DLD1 (cell line): ENCODE results near the gene CA11.
"Not testable (repeated sequence)": the region's sequence is repeated elsewhere in the genome, so short reads cannot be mapped to it uniquely, and the experiment has no call there.

ENCODE experiments used
- in situ Hi-C: cut with HindIII; loops from 2 replicates; pipeline ENCODE4 v1.10.0; 2017; ENCODE audit warnings: low sequenced_read_pairs

The CA11 gene

GRCh38 chr19:48644839-48645619, 958 bp downstream of the CA11 start:
- in situ Hi-C loops, result no loop called here

GRCh38 chr19:48644355-48644754, 1.6 kb downstream of the CA11 start:
- in situ Hi-C loops, result no loop called here

GRCh38 chr19:48642862-48643261, 3.1 kb downstream of the CA11 start:
- in situ Hi-C loops, result no loop called here

GRCh38 chr19:48641850-48642249, 4.1 kb downstream of the CA11 start:
- in situ Hi-C loops, result no loop called here

GRCh38 chr19:48639483-48640375, 6.3 kb downstream of the CA11 start:
- in situ Hi-C loops, result no loop called here

- in situ Hi-C loops, result no loop called here
Observed at GRCh38 chr19:48638831-48639381, 7.1 kb downstream of the CA11 start.

- in situ Hi-C loops, result no loop called here
Observed at GRCh38 chr19:48637948-48638830, 7.8 kb downstream of the CA11 start.

- in situ Hi-C loops, result no loop called here
Observed at GRCh38 chr19:48637449-48637947, 8.5 kb downstream of the CA11 start.

- in situ Hi-C loops, result no loop called here
Observed at GRCh38 chr19:48636859-48637448, 9.0 kb downstream of the CA11 start, which contains the start of gene DBP. Gene DBP, minus strand, starts transcription at chr19:48637379. Its CDS starts 385 bp downstream, at chr19:48636994.

GRCh38 chr19:48635966-48636858, 9.8 kb downstream of the CA11 start:
- in situ Hi-C loops, result no loop called here

GRCh38 chr19:48635263-48635965, 10.6 kb downstream of the CA11 start:
- in situ Hi-C loops, result no loop called here

- in situ Hi-C loops, result no loop called here
Observed at GRCh38 chr19:48634424-48635262, 11.3 kb downstream of the CA11 start.

GRCh38 chr19:48634036-48634342, 12.0 kb downstream of the CA11 start:
- in situ Hi-C loops, result no loop called here

GRCh38 chr19:48633148-48634035, 12.6 kb downstream of the CA11 start:
- in situ Hi-C loops, result no loop called here

GRCh38 chr19:48632692-48633147, 13.3 kb downstream of the CA11 start:
- in situ Hi-C loops, result no loop called here

- in situ Hi-C loops, result not testable (repeated sequence)
Observed at GRCh38 chr19:48632286-48632685, 13.7 kb downstream of the CA11 start.

GRCh38 chr19:48631225-48631624, 14.8 kb downstream of the CA11 start:
- in situ Hi-C loops, result no loop called here
